ENCODE measurements around the gene LRRC23. TPM values are rescaled to one million over a fixed set of nuclear protein-coding genes. Genes with fewer than 3 reads are reported as not detected.
"Not testable (repeated sequence)": the region's sequence is repeated elsewhere in the genome, so short reads cannot be mapped to it uniquely, and the experiment has no call there.

LRRC23 gene
- total and polyA plus RNA-seq, 8 donors, result 5.3 to 20.4 (median 9.0) TPM; not detected in 1

GRCh38 chr12:6860942-6861341 lies 43.7 kb upstream of the LRRC23 start:
- Histone ChIP-seq H3K4me1 (no peaks in the 10 kb centered on the region), H3K27ac (no peak overlapping the region), H3K9me3 (no peaks in the 10 kb centered on the region), H3K27me3 (no peaks in the 10 kb centered on the region), H3K4me3 (no peak overlapping the region), H3K36me3 (peaks cover 86 to 100% (median 99%) of the 10 kb centered on the region in 4 donors)
- 89 to 98% (median 96%) methylated on average over 7 of the region's 7 CpGs for WGBS, 5 donors
- DNase-seq, result no peak
- TF ChIP-seq POLR2AphosphoS5 (IDR thresholded peaks at IDR 0.05) (no peak), CTCF (IDR thresholded peaks at IDR 0.05) (no peak), EP300 (IDR thresholded peaks at IDR 0.05) (no peak), POLR2A (IDR thresholded peaks at IDR 0.05) (no peak)
- intact Hi-C loops (cut with DNase I; ENCODE audit: low total_unique reads), result no loop called here

GRCh38 chr12:6861391-6861790 lies 43.2 kb upstream of the LRRC23 start:
- Histone ChIP-seq H3K9me3 (no peaks in the 10 kb centered on the region), H3K27ac (no peak overlapping the region), H3K4me3 (no peak overlapping the region), H3K27me3 (no peaks in the 10 kb centered on the region), H3K36me3 (peaks cover 81 to 99% (median 98%) of the 10 kb centered on the region in 4 donors), H3K4me1 (peaks cover 0 to 3% (median 1%) of the 10 kb centered on the region in 4 donors)
- TF ChIP-seq CTCF (IDR thresholded peaks at IDR 0.05), result no peak
- TF ChIP-seq POLR2A (IDR thresholded peaks at IDR 0.05), result no peak
- intact Hi-C loops (cut with DNase I; ENCODE audit: low total_unique reads), result no loop called here
- WGBS, 5 donors, result 92 to 96% (median 95%) methylated on average over 9 of the region's 9 CpGs
- DNase-seq, result no peak

- DNase-seq, result no peak
- H3K27me3 ChIP-seq, result no peaks in the 10 kb centered on the region
- no peak overlapping the region for H3K4me3 ChIP-seq
- no peak for TF ChIP-seq CTCF (IDR thresholded peaks at IDR 0.05)
- no peak for TF ChIP-seq POLR2AphosphoS5 (IDR thresholded peaks at IDR 0.05)
- no peak for TF ChIP-seq EP300 (IDR thresholded peaks at IDR 0.05)
- no peak for TF ChIP-seq POLR2A (IDR thresholded peaks at IDR 0.05)
- no peak overlapping the region for H3K27ac ChIP-seq
- 91 to 96% (median 93%) methylated on average over 8 to 11 of the region's 11 CpGs for WGBS, 5 donors
- intact Hi-C loops (cut with DNase I; ENCODE audit: low total_unique reads), result no loop called here
- no peaks in the 10 kb centered on the region for H3K9me3 ChIP-seq
- H3K4me1 ChIP-seq, result peaks cover 6 to 15% (median 12%) of the 10 kb centered on the region in 4 donors
- H3K36me3 ChIP-seq, result peaks cover 65 to 82% (median 81%) of the 10 kb centered on the region in 4 donors
Measured at GRCh38 chr12:6863033-6863432, 41.6 kb upstream of the LRRC23 start.

GRCh38 chr12:6863586-6864321 lies 40.9 kb upstream of the LRRC23 start:
- TF ChIP-seq POLR2AphosphoS5 (IDR thresholded peaks at IDR 0.05), result no peak
- TF ChIP-seq POLR2A (IDR thresholded peaks at IDR 0.05), result no peak
- TF ChIP-seq EP300 (IDR thresholded peaks at IDR 0.05), result no peak
- TF ChIP-seq CTCF (IDR thresholded peaks at IDR 0.05), result no peak
- Histone ChIP-seq H3K9me3 (no peaks in the 10 kb centered on the region), H3K4me1 (peaks cover 11 to 22% (median 20%) of the 10 kb centered on the region in 4 donors), H3K27ac (no peak overlapping the region), H3K36me3 (peaks cover 57 to 75% (median 74%) of the 10 kb centered on the region in 4 donors), H3K27me3 (no peaks in the 10 kb centered on the region), H3K4me3 (no peak overlapping the region)
- 95 to 96% (median 95%) methylated on average over 16 of the region's 16 CpGs for WGBS, 5 donors
- intact Hi-C loops (cut with DNase I; ENCODE audit: low total_unique reads), result no loop called here
- no peak for DNase-seq

- H3K9me3 ChIP-seq; H3K4me3 ChIP-seq; H3K27ac ChIP-seq; DNase-seq; intact Hi-C loops (cut with DNase I; ENCODE audit: low total_unique reads); H3K27me3 ChIP-seq: not testable (repeated sequence)
- H3K36me3 ChIP-seq, result peaks cover 49 to 74% (median 70%) of the 10 kb centered on the region in 4 donors
- H3K4me1 ChIP-seq, result peaks cover 16 to 38% (median 34%) of the 10 kb centered on the region in 4 donors
- 91 to 96% (median 93%) methylated on average over 5 of the region's 5 CpGs for WGBS, 5 donors
Measured at GRCh38 chr12:6865307-6865706, 39.3 kb upstream of the LRRC23 start.
